Measurements from ENCODE around the gene RNF123. TPM values are rescaled to one million over a fixed set of nuclear protein-coding genes. Genes with fewer than 3 reads are reported as not detected.

RNF123 gene
- total and polyA plus RNA-seq, 4 donors = 34.3 to 104 (median 40.2) TPM

DNA sequence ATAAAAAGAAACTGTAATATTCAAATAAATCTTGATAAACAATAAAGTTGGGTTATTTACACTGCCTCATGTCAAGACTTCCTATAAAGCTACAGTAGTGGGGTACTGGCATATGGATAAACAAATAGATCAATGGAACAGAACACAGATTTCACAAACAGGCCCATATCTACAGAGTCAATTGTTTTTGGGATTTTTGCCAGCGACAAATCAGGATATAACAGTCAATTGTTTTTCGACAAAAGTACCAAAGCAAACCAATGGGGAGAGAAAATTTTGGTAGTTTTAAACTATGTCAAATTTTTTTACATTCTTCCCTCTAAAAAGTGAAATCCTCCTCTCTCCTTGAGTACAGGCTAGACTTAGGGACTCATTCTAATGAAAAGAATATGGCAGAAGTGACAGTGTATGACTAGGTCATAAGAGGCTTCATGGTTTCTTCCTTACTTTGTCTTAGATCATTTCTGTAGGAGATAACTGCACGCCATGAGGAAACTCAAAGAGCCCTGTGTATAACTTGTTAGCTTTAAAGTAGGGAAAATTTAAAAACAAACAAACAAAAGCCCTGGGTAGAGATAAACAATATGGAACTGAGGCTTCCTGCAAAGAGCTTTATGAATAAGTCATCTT, 80.0 kb downstream of the RNF123 start:
- no peak overlapping the region for H3K4me3 ChIP-seq (ENCODE audit: low read depth in 1 of 3, low read length in 3 of 3)
- H3K4me1 ChIP-seq (ENCODE audit: control insufficient read depth in 4 of 4, insufficient read depth in 4 of 4, low read length in 3 of 4) = no peaks in the 10 kb centered on the region
- peaks cover 0 to 4% (median 0%) of the 10 kb centered on the region in 4 donors for H3K36me3 ChIP-seq (ENCODE audit: control insufficient read depth in 4 of 4, insufficient read depth in 3 of 4, low read depth in 1 of 4, low read length in 3 of 4)
- DNase-seq (ENCODE audit: low spot score) = no peak
- TF ChIP-seq GABPA (IDR thresholded peaks at IDR 0.05 in 1 of 2, conservative IDR thresholded peaks at IDR 0.05 in 1 of 2) = no peak
- TF ChIP-seq HNF4A (conservative IDR thresholded peaks at IDR 0.05) = no peak
- no peak for TF ChIP-seq JUND (IDR thresholded peaks at IDR 0.05)
- TF ChIP-seq TAF1 (conservative IDR thresholded peaks at IDR 0.05) = no peak
- no peak for TF ChIP-seq YY1 (IDR thresholded peaks at IDR 0.05)
- no peak for TF ChIP-seq RAD21 (IDR thresholded peaks at IDR 0.05)
- H3K9ac ChIP-seq (ENCODE audit: low read depth in 1 of 2, low read length in 2 of 2) = no peak overlapping the region
- H3K27me3 ChIP-seq (ENCODE audit: control insufficient read depth in 4 of 4, insufficient read depth in 4 of 4, low read length in 3 of 4) = no peaks in the 10 kb centered on the region
- 60% methylated on average over 3 of the region's 3 CpGs for WGBS
- H3K9me3 ChIP-seq (ENCODE audit: control insufficient read depth in 4 of 4, low read length in 3 of 4) = no peaks in the 10 kb centered on the region
- H3K27ac ChIP-seq (ENCODE audit: low read depth in 1 of 2, low read length in 2 of 2) = no peak overlapping the region

DNA sequence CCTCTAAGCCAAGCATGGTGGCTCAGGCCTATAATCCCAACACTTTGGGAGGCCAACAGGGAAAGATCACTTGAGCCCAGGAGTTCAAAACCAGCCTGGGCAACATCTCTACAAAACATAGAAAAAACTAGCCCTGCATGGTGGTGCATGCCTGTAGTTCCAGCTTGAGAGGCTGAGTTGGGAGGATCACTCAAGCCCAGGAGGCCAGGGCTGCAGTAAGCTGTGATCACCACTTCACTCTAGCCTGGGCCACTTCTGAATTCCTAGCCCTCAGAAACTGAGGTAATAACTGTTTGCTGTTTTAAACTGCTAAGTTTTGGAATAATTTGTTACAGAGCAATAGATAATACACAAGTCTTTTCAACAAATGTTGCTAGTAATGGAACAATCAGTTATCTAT, 80.6 kb downstream of the RNF123 start:
- no peak for DNase-seq (ENCODE audit: low spot score)
- H3K27me3 ChIP-seq (ENCODE audit: control insufficient read depth in 4 of 4, insufficient read depth in 4 of 4, low read length in 3 of 4) = no peaks in the 10 kb centered on the region
- H3K9me3 ChIP-seq (ENCODE audit: control insufficient read depth in 4 of 4, low read length in 3 of 4) = no peaks in the 10 kb centered on the region
- no peak overlapping the region for H3K27ac ChIP-seq (ENCODE audit: low read depth in 1 of 2, low read length in 2 of 2)
- TF ChIP-seq HNF4G (IDR thresholded peaks at IDR 0.05) = no peak
- TF ChIP-seq SP1 (IDR thresholded peaks at IDR 0.05) = no peak
- H3K9ac ChIP-seq (ENCODE audit: low read depth in 1 of 2, low read length in 2 of 2) = no peak overlapping the region
- no peaks in the 10 kb centered on the region for H3K4me1 ChIP-seq (ENCODE audit: control insufficient read depth in 4 of 4, insufficient read depth in 4 of 4, low read length in 3 of 4)
- no peak overlapping the region for H3K4me3 ChIP-seq (ENCODE audit: low read depth in 1 of 3, low read length in 3 of 3)
- peaks cover 0 to 4% (median 0%) of the 10 kb centered on the region in 4 donors for H3K36me3 ChIP-seq (ENCODE audit: control insufficient read depth in 4 of 4, insufficient read depth in 3 of 4, low read depth in 1 of 4, low read length in 3 of 4)

Small RNA genes within 50 kb of the gene (small RNA-seq; reads per million reads assigned to genes)
- not detected for gene AMIGO3
- not detected for gene COX6CP14

Other genes starting within 250 kb of the RNF123 start
- 10 to 100 TPM; 16.1 to 40.8 TPM for gene DAG1, start 219.3 kb upstream of the RNF123 start, total RNA-seq
- gene DAG1, start 219.3 kb upstream of the RNF123 start, polyA plus RNA-seq = 10 to 100 TPM; 12.1 to 54.4 TPM
- gene BSN, start 135.1 kb upstream of the RNF123 start, total RNA-seq = under 1 TPM; 0.42 to 0.67 TPM
- gene BSN, start 135.1 kb upstream of the RNF123 start, polyA plus RNA-seq = under 1 TPM; 0.32 to 0.38 TPM
- 10 to 100 TPM; 91.3 to 94.1 TPM for gene APEH, start 15.2 kb upstream of the RNF123 start, total RNA-seq
- gene APEH, start 15.2 kb upstream of the RNF123 start, polyA plus RNA-seq = 10 to 100 TPM; 65.1 to 83.8 TPM
- gene MST1, start 83 bp upstream of the RNF123 start, total RNA-seq = 100 to 1,000 TPM; 262 to 551 TPM
- 100 to 1,000 TPM; 509 to 634 TPM for gene MST1, start 83 bp upstream of the RNF123 start, polyA plus RNA-seq
- gene AMIGO3, start 30.1 kb downstream of the RNF123 start, total RNA-seq = not detected
- gene AMIGO3, start 30.1 kb downstream of the RNF123 start, polyA plus RNA-seq = 1 to 10 TPM in 1 of 2 donors, under 1 TPM in 1; 0.11 to 1.1 TPM
- gene GMPPB, start 34.4 kb downstream of the RNF123 start, total RNA-seq = 10 to 100 TPM; 12.6 to 57.7 TPM
- 10 to 100 TPM; 13.4 to 57.8 TPM for gene GMPPB, start 34.4 kb downstream of the RNF123 start, polyA plus RNA-seq
- 10 to 100 TPM; 22.9 to 32.3 TPM for gene IP6K1, start 97.0 kb downstream of the RNF123 start, total RNA-seq
- 10 to 100 TPM in 1 of 2 donors, 1 to 10 TPM in 1; 6.6 to 13.2 TPM for gene IP6K1, start 97.0 kb downstream of the RNF123 start, polyA plus RNA-seq
- gene CDHR4, start 110.3 kb downstream of the RNF123 start, total RNA-seq = not detected
- gene CDHR4, start 110.3 kb downstream of the RNF123 start, polyA plus RNA-seq = not detected
- 1 to 10 TPM in 1 of 2 donors, under 1 TPM in 1; 0.84 to 4.2 TPM for gene INKA1, start 113.7 kb downstream of the RNF123 start, total RNA-seq
- 1 to 10 TPM; 1.2 TPM for gene INKA1, start 113.7 kb downstream of the RNF123 start, polyA plus RNA-seq
- 10 to 100 TPM; 15.8 to 29.5 TPM for gene UBA7, start 124.4 kb downstream of the RNF123 start, total RNA-seq
- 10 to 100 TPM; 14.6 TPM for gene UBA7, start 124.4 kb downstream of the RNF123 start, polyA plus RNA-seq
- 1 to 10 TPM in 1 of 2 donors, under 1 TPM in 1; 0.42 to 7.9 TPM for gene TRAIP, start 167.0 kb downstream of the RNF123 start, total RNA-seq
- under 1 TPM; 0.47 to 0.81 TPM for gene TRAIP, start 167.0 kb downstream of the RNF123 start, polyA plus RNA-seq
- not detected for gene CAMKV, start 180.3 kb downstream of the RNF123 start, total RNA-seq
- not detected for gene CAMKV, start 180.3 kb downstream of the RNF123 start, polyA plus RNA-seq
- under 1 TPM; 0.23 to 0.42 TPM for gene MST1R, start 214.3 kb downstream of the RNF123 start, total RNA-seq
- gene MST1R, start 214.3 kb downstream of the RNF123 start, polyA plus RNA-seq = under 1 TPM; 0.10 to 0.56 TPM
- 1 to 10 TPM; 4.6 to 9.0 TPM for gene MON1A, start 240.3 kb downstream of the RNF123 start, total RNA-seq
- 1 to 10 TPM; 7.4 to 9.5 TPM for gene MON1A, start 240.3 kb downstream of the RNF123 start, polyA plus RNA-seq